Esophagus muscularis mucosa (tissue), 4 donors: Measurements from ENCODE around the gene GATA2. TPM values are rescaled to one million over a fixed set of nuclear protein-coding genes. Genes with fewer than 3 reads are reported as not detected.

Source experiments
- DNase-seq: peaks from one replicate; pipeline ENCODE4 v3.0.0-alpha.2; 2017; ENCODE audit errors: extremely low spot score
- H3K27ac ChIP-seq, 4 donors: fragments of 200-600 bp; sonication (generic); replicated peaks in 1 of 4; 1 replicate in 3 of 4; 2 replicates in 1 of 4; pipeline ENCODE4 v1.5.1; 2016 to 2019; ENCODE audit warnings: mild to moderate bottlenecking in 1 of 4
- H3K27me3 ChIP-seq, 4 donors: fragments of 200-600 bp; sonication (generic); one replicate each; pipeline versions ENCODE4 v1.5.1 to v1.6.0; 2016 to 2019
- H3K36me3 ChIP-seq, 4 donors: fragments of 200-600 bp; sonication (generic); one replicate each; pipeline ENCODE4 v1.5.1; 2016 to 2019
- H3K4me1 ChIP-seq, 4 donors: fragments of 200-600 bp; sonication (generic); one replicate each; pipeline ENCODE4 v1.5.1; 2016 to 2019
- H3K4me3 ChIP-seq, 4 donors: fragments of 200-600 bp; sonication (generic); 1 replicate in 2 of 4; 2 replicates in 2 of 4; pipeline ENCODE4 v1.5.1; 2016 to 2019; ENCODE audit warnings: mild to moderate bottlenecking in 4 of 4, moderate library complexity in 1 of 4
- H3K9me3 ChIP-seq, 4 donors: fragments of 200-600 bp; sonication (generic); 1 replicate in 3 of 4; 2 replicates in 1 of 4; pipeline ENCODE4 v1.5.1; 2016 to 2019
- EP300 ChIP-seq: sonication (generic); formaldehyde crosslinking; IDR thresholded peaks from one replicate; pipeline ENCODE4 v1.6.1; 2017; ENCODE audit warnings: antibody characterized with exemption
- POLR2A ChIP-seq: fragments of 450-650 bp; IDR thresholded peaks from one replicate; pipeline ENCODE4 v1.6.1; 2017; ENCODE audit warnings: antibody characterized with exemption, moderate library complexity, mild to moderate bottlenecking, low read depth
- POLR2AphosphoS5 ChIP-seq, 2 donors: sonication (generic); formaldehyde crosslinking; IDR thresholded peaks; one replicate each; pipeline ENCODE4 v1.6.1; 2017; ENCODE audit warnings: antibody characterized with exemption in 2 of 2
- WGBS: methylation state at CpG from one replicate; pipeline ENCODE4 v1.1.5; 2018; 5-methylcytosine and 5-hydroxymethylcytosine counted together
- intact Hi-C: fragments of 100-400 bp; cut with DNase I; formaldehyde crosslinking; loops from one replicate; pipeline ENCODE4 v1.15.1; 2023
- total RNA-seq, 4 donors: library from RNA; depleted of rRNA; stranded (reverse); fragments of >200 nt; gene quantifications; one replicate each; pipeline versions ENCODE4 v1.1.0 to v1.2.1, GENCODE V29; 2016
- TF ChIP-seq, protein P1 (sequence below), 3 experiments: fragments of 200-600 bp in 2 of 3; fragments of 450-650 bp in 1 of 3; sonication (generic) in 2 of 3; IDR thresholded peaks; one replicate each; pipeline ENCODE4 v1.5.1; 2017 to 2019; ENCODE audit warnings: antibody characterized with exemption in 3 of 3, mild to moderate bottlenecking in 2 of 3, moderate library complexity in 1 of 3

GATA2 gene
- total RNA-seq, 4 donors from 2014 or later = 10.0 to 16.9 (median 13.4) TPM

DNA sequence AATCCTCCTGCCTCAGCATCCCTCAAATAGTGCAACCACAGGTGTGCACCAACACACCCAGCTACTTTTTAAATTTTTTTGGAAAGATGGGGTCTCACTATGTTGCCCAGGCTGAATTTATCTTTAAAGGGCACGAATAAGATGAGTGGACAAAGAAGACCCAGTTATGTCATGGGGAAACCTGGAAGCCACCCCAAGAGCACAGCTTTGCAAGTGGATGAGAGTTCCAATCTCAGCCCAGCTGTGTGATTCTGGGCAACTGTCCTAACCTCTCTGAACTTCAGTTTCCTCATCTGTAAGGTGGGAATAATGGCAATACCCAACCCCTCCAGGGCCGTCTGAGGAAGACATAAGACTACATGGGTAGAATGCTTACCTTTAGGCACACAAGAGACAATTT lies 58.5 kb downstream of the GATA2 start:
- WGBS = 100% methylated on average over 2 of the region's 2 CpGs
- Histone ChIP-seq H3K27ac (no peak overlapping the region), H3K4me3 (no peak overlapping the region), H3K36me3 (no peaks in the 10 kb centered on the region), H3K4me1 (peaks cover 6 to 15% (median 14%) of the 10 kb centered on the region in 4 donors), H3K9me3 (no peaks in the 10 kb centered on the region), H3K27me3 (peaks cover 0 to 81% (median 28%) of the 10 kb centered on the region in 4 donors)
- DNase-seq = no peak
- TF ChIP-seq POLR2AphosphoS5 (IDR thresholded peaks at IDR 0.05) = no peak
- TF ChIP-seq, protein P1, sequence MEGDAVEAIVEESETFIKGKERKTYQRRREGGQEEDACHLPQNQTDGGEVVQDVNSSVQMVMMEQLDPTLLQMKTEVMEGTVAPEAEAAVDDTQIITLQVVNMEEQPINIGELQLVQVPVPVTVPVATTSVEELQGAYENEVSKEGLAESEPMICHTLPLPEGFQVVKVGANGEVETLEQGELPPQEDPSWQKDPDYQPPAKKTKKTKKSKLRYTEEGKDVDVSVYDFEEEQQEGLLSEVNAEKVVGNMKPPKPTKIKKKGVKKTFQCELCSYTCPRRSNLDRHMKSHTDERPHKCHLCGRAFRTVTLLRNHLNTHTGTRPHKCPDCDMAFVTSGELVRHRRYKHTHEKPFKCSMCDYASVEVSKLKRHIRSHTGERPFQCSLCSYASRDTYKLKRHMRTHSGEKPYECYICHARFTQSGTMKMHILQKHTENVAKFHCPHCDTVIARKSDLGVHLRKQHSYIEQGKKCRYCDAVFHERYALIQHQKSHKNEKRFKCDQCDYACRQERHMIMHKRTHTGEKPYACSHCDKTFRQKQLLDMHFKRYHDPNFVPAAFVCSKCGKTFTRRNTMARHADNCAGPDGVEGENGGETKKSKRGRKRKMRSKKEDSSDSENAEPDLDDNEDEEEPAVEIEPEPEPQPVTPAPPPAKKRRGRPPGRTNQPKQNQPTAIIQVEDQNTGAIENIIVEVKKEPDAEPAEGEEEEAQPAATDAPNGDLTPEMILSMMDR (IDR thresholded peaks at IDR 0.05) = no peak
- TF ChIP-seq POLR2A = no peak
- no peak for TF ChIP-seq EP300
- intact Hi-C loops = no loop called here

DNA sequence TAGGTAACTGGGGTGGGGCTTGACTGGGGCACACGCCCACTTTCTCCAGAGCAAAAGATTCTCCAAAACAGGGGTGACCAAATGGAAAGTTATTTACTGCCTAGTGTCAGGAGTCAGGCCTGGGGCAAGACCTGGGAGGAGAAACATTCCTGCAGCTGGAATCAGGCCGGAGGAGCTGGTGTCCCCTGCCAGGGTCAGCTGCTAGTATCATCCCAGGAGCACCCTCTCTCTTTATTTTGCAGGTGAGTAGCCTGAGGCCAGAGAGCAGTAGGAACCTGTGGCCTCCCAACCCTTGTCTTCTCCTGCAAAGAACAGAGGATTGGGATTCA lies 59.2 kb downstream of the GATA2 start:
- WGBS = 31% methylated on average over 2 of the region's 2 CpGs
- intact Hi-C loops = no loop called here
- H3K27me3 ChIP-seq = peaks cover 0 to 81% (median 31%) of the 10 kb centered on the region in 4 donors

DNA sequence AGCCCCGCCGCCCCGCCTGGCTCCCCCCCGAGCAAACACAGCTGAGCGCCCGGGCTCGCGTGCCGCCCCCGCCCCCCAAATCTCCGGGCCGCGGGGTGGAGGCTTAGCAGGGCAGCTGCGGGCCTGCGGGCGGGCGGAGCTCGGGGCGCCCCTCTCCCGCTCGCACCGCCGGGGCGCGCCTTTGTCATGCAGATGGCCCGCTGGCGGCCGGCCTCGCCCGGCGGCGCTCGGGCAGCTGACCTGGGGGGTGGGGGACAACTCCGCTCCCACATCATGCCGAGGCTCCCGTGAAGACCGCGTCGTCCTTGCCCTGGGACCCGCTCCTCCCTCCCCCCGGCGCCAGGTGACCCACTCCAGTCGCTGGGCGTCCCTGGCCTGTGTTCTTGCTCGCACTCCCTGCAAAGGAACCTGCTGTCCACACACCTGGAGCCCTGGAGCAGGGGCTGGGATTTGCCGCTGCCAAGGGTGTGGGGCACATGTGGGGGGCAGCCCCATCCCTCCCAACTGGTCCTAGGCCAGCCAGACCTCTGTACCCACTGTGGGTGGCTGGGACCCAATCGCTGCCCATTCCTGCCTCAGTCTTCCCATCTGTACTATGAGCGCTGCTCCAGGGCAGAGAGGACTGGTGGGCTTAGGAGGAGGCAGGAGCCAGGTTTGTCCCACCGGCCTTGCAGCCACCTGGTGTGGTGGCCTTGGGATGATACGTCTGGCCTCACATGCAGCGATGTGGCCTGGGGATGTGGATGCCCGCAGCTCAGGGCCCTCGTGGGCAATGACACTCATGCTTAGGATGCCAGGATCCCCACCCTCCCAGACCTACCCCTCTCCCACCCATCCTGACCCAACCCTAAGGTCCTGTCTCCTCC lies 59.8 kb downstream of the GATA2 start:
- DNase-seq = no peak
- peaks cover 0 to 81% (median 33%) of the 10 kb centered on the region in 4 donors for H3K27me3 ChIP-seq
- intact Hi-C loops = no loop called here

More for the DNA sequence above, 59.2 kb downstream of the GATA2 start:
- no peaks in the 10 kb centered on the region for H3K36me3 ChIP-seq
- H3K9me3 ChIP-seq = no peaks in the 10 kb centered on the region
- no peak for DNase-seq
- H3K4me1 ChIP-seq = peaks cover 6 to 15% (median 14%) of the 10 kb centered on the region in 4 donors
- H3K27ac ChIP-seq = no peak overlapping the region
- TF ChIP-seq POLR2AphosphoS5 (IDR thresholded peaks at IDR 0.05) = no peak
- TF ChIP-seq, protein P1 (IDR thresholded peaks at IDR 0.05) = no peak
- TF ChIP-seq EP300 = no peak
- TF ChIP-seq POLR2A = no peak
- H3K4me3 ChIP-seq = no peak overlapping the region

DNA sequence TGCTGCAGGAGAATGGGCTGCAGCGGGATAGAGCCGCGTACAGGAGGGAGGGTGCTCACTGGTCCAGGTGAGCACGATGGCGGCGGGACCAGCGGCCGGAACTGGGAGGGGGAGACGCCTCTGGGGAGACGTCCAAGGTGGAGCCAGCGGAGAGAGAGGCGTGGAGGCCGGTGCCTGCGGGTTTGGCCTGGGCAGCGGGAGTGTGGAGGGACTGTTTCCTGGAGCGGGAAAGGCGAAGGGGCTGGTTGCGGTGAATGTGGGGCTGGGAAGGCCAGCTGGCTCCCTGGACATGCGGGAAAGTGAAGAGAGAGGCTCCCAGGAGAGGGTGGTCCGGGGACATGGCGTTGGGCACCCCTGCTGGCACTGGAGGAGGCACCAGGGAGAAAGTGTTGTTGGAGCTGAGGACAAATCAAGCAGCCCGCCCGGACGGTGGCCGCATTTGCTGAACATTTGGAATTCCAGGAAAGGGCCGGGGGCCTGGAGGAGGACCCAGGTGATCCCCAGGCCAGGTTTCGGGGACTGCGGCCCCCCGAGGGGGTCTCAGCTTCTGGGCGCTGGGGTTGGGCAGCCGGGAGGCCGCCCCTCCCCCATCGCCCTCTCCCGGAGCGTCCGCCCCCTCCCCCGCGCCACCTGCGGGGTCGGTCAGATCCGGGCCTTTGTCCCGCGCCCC lies 60.6 kb downstream of the GATA2 start:
- H3K27me3 ChIP-seq = peaks cover 0 to 89% (median 33%) of the 10 kb centered on the region in 4 donors

More for the DNA sequence above, 59.8 kb downstream of the GATA2 start:
- H3K4me3 ChIP-seq = peak overlapping the region; percentile 41 to 50 (median 43)
- no peaks in the 10 kb centered on the region for H3K9me3 ChIP-seq
- H3K36me3 ChIP-seq = no peaks in the 10 kb centered on the region
- no peak overlapping the region for H3K27ac ChIP-seq
- H3K4me1 ChIP-seq = peaks cover 6 to 15% (median 14%) of the 10 kb centered on the region in 4 donors
- 24% methylated on average over 18 of the region's 53 CpGs for WGBS
- TF ChIP-seq POLR2AphosphoS5 (IDR thresholded peaks at IDR 0.05) = no peak
- TF ChIP-seq, protein P1 (IDR thresholded peaks at IDR 0.05) = no peak
- TF ChIP-seq POLR2A = no peak
- TF ChIP-seq EP300 = no peak

More for the DNA sequence above, 60.6 kb downstream of the GATA2 start:
- Histone ChIP-seq H3K4me3 (peak overlapping the region; percentile 41 to 50 (median 43)), H3K4me1 (peaks cover 6 to 15% (median 14%) of the 10 kb centered on the region in 4 donors), H3K36me3 (no peaks in the 10 kb centered on the region), H3K9me3 (no peaks in the 10 kb centered on the region), H3K27ac (no peak overlapping the region)
- intact Hi-C loops = no loop called here
- TF ChIP-seq EP300 (no peak), POLR2A (no peak), POLR2AphosphoS5 (IDR thresholded peaks at IDR 0.05) (no peak)
- TF ChIP-seq, protein P1 (IDR thresholded peaks at IDR 0.05) = no peak
- DNase-seq = no peak
- WGBS = 27% methylated on average over 18 of the region's 43 CpGs
